Large intestine (tissue), 3 donors: ENCODE data around the gene ASRGL1. TPM values are rescaled to one million over a fixed set of nuclear protein-coding genes. Genes with fewer than 3 reads are reported as not detected.
A peak's percentile ranks its signal among the peaks of the same experiment; 100 is the strongest.

Experiments used
- DNase-seq, 2 donors: peaks; one replicate each; pipeline versions ENCODE4 v3.0.0 to v3.0.0-alpha.2; 2013
- H3K27ac ChIP-seq: one replicate; pipeline ENCODE4 v1.5.1; 2013; ENCODE audit warnings: low read length
- H3K27me3 ChIP-seq: 2 replicates; pipeline ENCODE4 v1.6.1; 2013; ENCODE audit warnings: low read length; ENCODE audit not compliant: control insufficient read depth, insufficient read depth
- H3K36me3 ChIP-seq: 2 replicates; pipeline ENCODE4 v1.6.1; 2013; ENCODE audit warnings: low read length; ENCODE audit not compliant: control insufficient read depth, insufficient read depth
- H3K4me1 ChIP-seq: one replicate; pipeline ENCODE4 v1.6.1; 2013; ENCODE audit warnings: low read length; ENCODE audit not compliant: control insufficient read depth, insufficient read depth
- H3K4me3 ChIP-seq: one replicate; pipeline ENCODE4 v1.5.1; 2013; ENCODE audit warnings: low read length
- H3K9me3 ChIP-seq: one replicate; pipeline ENCODE4 v1.6.1; 2013; ENCODE audit warnings: mild to moderate bottlenecking, low read depth, low read length, moderate library complexity; ENCODE audit not compliant: control insufficient read depth
- WGBS: methylation state at CpG from one replicate; pipeline ENCODE4 v1.1.5; 2013; ENCODE audit warnings: low lambda C conversion rate; ENCODE audit not compliant: insufficient coverage; 5-methylcytosine and 5-hydroxymethylcytosine counted together
- polyA plus RNA-seq: library from polyadenylated mRNA; unstranded; fragments of 120-200 nt; gene quantifications from one replicate; pipeline ENCODE4 v1.2.1, GENCODE V29; 2013

ASRGL1 gene
- polyA plus RNA-seq, 1 donor, result 5.4 TPM

GRCh38 chr11:62391642-62392425, 54.6 kb downstream of the ASRGL1 start:
- peaks cover 10% of the 10 kb centered on the region for H3K4me1 ChIP-seq
- DNase-seq, result no peak
- no peak overlapping the region for H3K4me3 ChIP-seq
- no peaks in the 10 kb centered on the region for H3K9me3 ChIP-seq
- no peaks in the 10 kb centered on the region for H3K27me3 ChIP-seq
- H3K36me3 ChIP-seq, result no peaks in the 10 kb centered on the region
- 100% methylated on average over 2 of the region's 16 CpGs for WGBS
- no peak overlapping the region for H3K27ac ChIP-seq

- DNase-seq, result no peak
- no peaks in the 10 kb centered on the region for H3K27me3 ChIP-seq
- peaks cover 11% of the 10 kb centered on the region for H3K4me1 ChIP-seq
- H3K9me3 ChIP-seq, result no peaks in the 10 kb centered on the region
- no peak overlapping the region for H3K4me3 ChIP-seq
- no peaks in the 10 kb centered on the region for H3K36me3 ChIP-seq
- no peak overlapping the region for H3K27ac ChIP-seq
- WGBS, result no CpG with 5 or more reads among the region's 3 CpGs
Measured at GRCh38 chr11:62392506-62392905, 55.3 kb downstream of the ASRGL1 start.

GRCh38 chr11:62393061-62393611, 55.9 kb downstream of the ASRGL1 start:
- H3K4me1 ChIP-seq, result peaks cover 14% of the 10 kb centered on the region
- no peak overlapping the region for H3K27ac ChIP-seq
- peak in 1 of 2 donors; percentile 54 for DNase-seq
- no peaks in the 10 kb centered on the region for H3K36me3 ChIP-seq
- H3K27me3 ChIP-seq, result no peaks in the 10 kb centered on the region
- no peaks in the 10 kb centered on the region for H3K9me3 ChIP-seq
- no CpG with 5 or more reads among the region's 12 CpGs for WGBS
- no peak overlapping the region for H3K4me3 ChIP-seq

- Histone ChIP-seq H3K36me3 (no peaks in the 10 kb centered on the region), H3K4me1 (peaks cover 19% of the 10 kb centered on the region), H3K27ac (no peak overlapping the region), H3K27me3 (no peaks in the 10 kb centered on the region), H3K9me3 (no peaks in the 10 kb centered on the region), H3K4me3 (no peak overlapping the region)
- DNase-seq, result no peak
- no CpG with 5 or more reads among the region's 5 CpGs for WGBS
Measured at GRCh38 chr11:62393735-62394134, 56.5 kb downstream of the ASRGL1 start.

- no peak overlapping the region for H3K4me3 ChIP-seq
- peak overlapping the region; percentile 22 for H3K27ac ChIP-seq
- peaks cover 31% of the 10 kb centered on the region for H3K4me1 ChIP-seq
- peak; percentile 66 to 70 for DNase-seq
- H3K27me3 ChIP-seq, result no peaks in the 10 kb centered on the region
- no peaks in the 10 kb centered on the region for H3K9me3 ChIP-seq
- 37% methylated on average over 4 of the region's 14 CpGs for WGBS
- H3K36me3 ChIP-seq, result no peaks in the 10 kb centered on the region
Measured at GRCh38 chr11:62394825-62395538, 57.7 kb downstream of the ASRGL1 start.

GRCh38 chr11:62395885-62396551, 58.8 kb downstream of the ASRGL1 start:
- peaks cover 34% of the 10 kb centered on the region for H3K4me1 ChIP-seq
- H3K9me3 ChIP-seq, result no peaks in the 10 kb centered on the region
- 100% methylated on average over 1 of the region's 10 CpGs for WGBS
- no peak for DNase-seq
- no peaks in the 10 kb centered on the region for H3K36me3 ChIP-seq
- no peak overlapping the region for H3K27ac ChIP-seq
- H3K4me3 ChIP-seq, result no peak overlapping the region
- H3K27me3 ChIP-seq, result no peaks in the 10 kb centered on the region

- H3K27me3 ChIP-seq, result no peaks in the 10 kb centered on the region
- H3K4me1 ChIP-seq, result peaks cover 31% of the 10 kb centered on the region
- 40% methylated on average over 1 of the region's 22 CpGs for WGBS
- H3K27ac ChIP-seq, result no peak overlapping the region
- H3K36me3 ChIP-seq, result no peaks in the 10 kb centered on the region
- no peaks in the 10 kb centered on the region for H3K9me3 ChIP-seq
- H3K4me3 ChIP-seq, result no peak overlapping the region
- peak in 1 of 2 donors; percentile 50 for DNase-seq
Measured at GRCh38 chr11:62398011-62398994, 61.1 kb downstream of the ASRGL1 start.

- H3K36me3 ChIP-seq, result no peaks in the 10 kb centered on the region
- DNase-seq, result no peak
- peak overlapping the region; percentile 77 for H3K27ac ChIP-seq
- no CpG with 5 or more reads among the region's 10 CpGs for WGBS
- H3K4me1 ChIP-seq, result peaks cover 31% of the 10 kb centered on the region
- no peaks in the 10 kb centered on the region for H3K27me3 ChIP-seq
- no peaks in the 10 kb centered on the region for H3K9me3 ChIP-seq
- no peak overlapping the region for H3K4me3 ChIP-seq
Measured at GRCh38 chr11:62399172-62399877, 62.1 kb downstream of the ASRGL1 start.

GRCh38 chr11:62399878-62400266, 62.6 kb downstream of the ASRGL1 start:
- no CpG with 5 or more reads among the region's 7 CpGs for WGBS
- DNase-seq, result peak in 1 of 2 donors; percentile 38
- no peaks in the 10 kb centered on the region for H3K9me3 ChIP-seq
- H3K36me3 ChIP-seq, result no peaks in the 10 kb centered on the region
- H3K27ac ChIP-seq, result peak overlapping the region; percentile 77
- H3K4me1 ChIP-seq, result peaks cover 34% of the 10 kb centered on the region
- H3K4me3 ChIP-seq, result no peak overlapping the region
- no peaks in the 10 kb centered on the region for H3K27me3 ChIP-seq
